ENCODE data around the gene RHEB. TPM values are rescaled to one million over a fixed set of nuclear protein-coding genes. Genes with fewer than 3 reads are reported as not detected.

The RHEB gene
- polyA plus RNA-seq, 1 donor from 2014 or later, result 289 TPM

DNA sequence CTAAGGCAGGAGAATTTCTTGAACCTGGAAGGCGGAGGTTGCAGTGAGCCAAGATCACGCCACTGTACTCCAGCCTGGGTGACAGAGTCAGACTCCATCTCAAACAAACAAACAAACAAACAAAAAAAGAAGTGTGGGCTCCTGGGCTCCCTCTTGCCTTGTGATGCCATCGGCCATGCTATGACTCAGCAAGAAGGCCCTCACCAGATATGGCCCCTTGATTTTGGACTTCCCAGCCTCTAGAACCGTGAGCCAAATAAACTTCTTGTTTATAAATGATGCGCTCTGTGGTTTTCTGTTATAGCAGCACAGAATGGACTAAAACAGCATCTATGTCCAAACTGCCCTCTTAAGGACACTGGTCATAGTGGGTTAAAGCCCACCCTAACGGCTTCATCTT, 29.9 kb upstream of the RHEB start:
- Histone ChIP-seq H3K36me3 (ENCODE audit: insufficient read depth, low read length) (no peaks in the 10 kb centered on the region), H4K20me1 (ENCODE audit: insufficient read depth) (no peaks in the 10 kb centered on the region), H3K9me2 (ENCODE audit: insufficient read depth, low read length) (no peaks in the 10 kb centered on the region), H3K27ac (ENCODE audit: low read length) (no peak overlapping the region), H2AFZ (ENCODE audit: low read depth, low read length) (no peak overlapping the region), H3K4me3 (ENCODE audit: low read length) (no peak overlapping the region), H3K9me3 (ENCODE audit: low read length) (no peaks in the 10 kb centered on the region), H3F3A (ENCODE audit: insufficient read depth, low read length, poor library complexity, severe bottlenecking) (no peaks in the 10 kb centered on the region), H3K4me2 (ENCODE audit: low read length) (no peak overlapping the region), H3K79me2 (replicated peaks; ENCODE audit: insufficient read depth, low read length) (no peaks in the 10 kb centered on the region), H3K27me3 (ENCODE audit: insufficient read depth, low read depth, low read length) (no peaks in the 10 kb centered on the region), H3K9ac (ENCODE audit: low read length) (no peak overlapping the region)
- TF ChIP-seq TAF1 (IDR thresholded peaks at IDR 0.05; ENCODE audit: low read depth) (no peak), MXI1 (conservative IDR thresholded peaks at IDR 0.05; ENCODE audit: poor library complexity, severe bottlenecking) (no peak), RAD21 (conservative IDR thresholded peaks at IDR 0.05) (no peak), EP300 (conservative IDR thresholded peaks at IDR 0.05; ENCODE audit: poor library complexity, severe bottlenecking) (no peak), SMC3 (conservative IDR thresholded peaks at IDR 0.05; ENCODE audit: poor library complexity) (no peak), EZH2 (IDR thresholded peaks at IDR 0.05; ENCODE audit: borderline replicate concordance, insufficient read depth, low read length, poor library complexity, severe bottlenecking) (no peak), POLR2AphosphoS5 (IDR thresholded peaks at IDR 0.05) (no peak)
- TF ChIP-seq, protein P1, sequence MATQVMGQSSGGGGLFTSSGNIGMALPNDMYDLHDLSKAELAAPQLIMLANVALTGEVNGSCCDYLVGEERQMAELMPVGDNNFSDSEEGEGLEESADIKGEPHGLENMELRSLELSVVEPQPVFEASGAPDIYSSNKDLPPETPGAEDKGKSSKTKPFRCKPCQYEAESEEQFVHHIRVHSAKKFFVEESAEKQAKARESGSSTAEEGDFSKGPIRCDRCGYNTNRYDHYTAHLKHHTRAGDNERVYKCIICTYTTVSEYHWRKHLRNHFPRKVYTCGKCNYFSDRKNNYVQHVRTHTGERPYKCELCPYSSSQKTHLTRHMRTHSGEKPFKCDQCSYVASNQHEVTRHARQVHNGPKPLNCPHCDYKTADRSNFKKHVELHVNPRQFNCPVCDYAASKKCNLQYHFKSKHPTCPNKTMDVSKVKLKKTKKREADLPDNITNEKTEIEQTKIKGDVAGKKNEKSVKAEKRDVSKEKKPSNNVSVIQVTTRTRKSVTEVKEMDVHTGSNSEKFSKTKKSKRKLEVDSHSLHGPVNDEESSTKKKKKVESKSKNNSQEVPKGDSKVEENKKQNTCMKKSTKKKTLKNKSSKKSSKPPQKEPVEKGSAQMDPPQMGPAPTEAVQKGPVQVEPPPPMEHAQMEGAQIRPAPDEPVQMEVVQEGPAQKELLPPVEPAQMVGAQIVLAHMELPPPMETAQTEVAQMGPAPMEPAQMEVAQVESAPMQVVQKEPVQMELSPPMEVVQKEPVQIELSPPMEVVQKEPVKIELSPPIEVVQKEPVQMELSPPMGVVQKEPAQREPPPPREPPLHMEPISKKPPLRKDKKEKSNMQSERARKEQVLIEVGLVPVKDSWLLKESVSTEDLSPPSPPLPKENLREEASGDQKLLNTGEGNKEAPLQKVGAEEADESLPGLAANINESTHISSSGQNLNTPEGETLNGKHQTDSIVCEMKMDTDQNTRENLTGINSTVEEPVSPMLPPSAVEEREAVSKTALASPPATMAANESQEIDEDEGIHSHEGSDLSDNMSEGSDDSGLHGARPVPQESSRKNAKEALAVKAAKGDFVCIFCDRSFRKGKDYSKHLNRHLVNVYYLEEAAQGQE (IDR thresholded peaks at IDR 0.05; ENCODE audit: borderline replicate concordance), result no peak
- TF ChIP-seq, protein P2, sequence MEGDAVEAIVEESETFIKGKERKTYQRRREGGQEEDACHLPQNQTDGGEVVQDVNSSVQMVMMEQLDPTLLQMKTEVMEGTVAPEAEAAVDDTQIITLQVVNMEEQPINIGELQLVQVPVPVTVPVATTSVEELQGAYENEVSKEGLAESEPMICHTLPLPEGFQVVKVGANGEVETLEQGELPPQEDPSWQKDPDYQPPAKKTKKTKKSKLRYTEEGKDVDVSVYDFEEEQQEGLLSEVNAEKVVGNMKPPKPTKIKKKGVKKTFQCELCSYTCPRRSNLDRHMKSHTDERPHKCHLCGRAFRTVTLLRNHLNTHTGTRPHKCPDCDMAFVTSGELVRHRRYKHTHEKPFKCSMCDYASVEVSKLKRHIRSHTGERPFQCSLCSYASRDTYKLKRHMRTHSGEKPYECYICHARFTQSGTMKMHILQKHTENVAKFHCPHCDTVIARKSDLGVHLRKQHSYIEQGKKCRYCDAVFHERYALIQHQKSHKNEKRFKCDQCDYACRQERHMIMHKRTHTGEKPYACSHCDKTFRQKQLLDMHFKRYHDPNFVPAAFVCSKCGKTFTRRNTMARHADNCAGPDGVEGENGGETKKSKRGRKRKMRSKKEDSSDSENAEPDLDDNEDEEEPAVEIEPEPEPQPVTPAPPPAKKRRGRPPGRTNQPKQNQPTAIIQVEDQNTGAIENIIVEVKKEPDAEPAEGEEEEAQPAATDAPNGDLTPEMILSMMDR (IDR thresholded peaks at IDR 0.05; ENCODE audit: poor library complexity, severe bottlenecking), result no peak

DNA sequence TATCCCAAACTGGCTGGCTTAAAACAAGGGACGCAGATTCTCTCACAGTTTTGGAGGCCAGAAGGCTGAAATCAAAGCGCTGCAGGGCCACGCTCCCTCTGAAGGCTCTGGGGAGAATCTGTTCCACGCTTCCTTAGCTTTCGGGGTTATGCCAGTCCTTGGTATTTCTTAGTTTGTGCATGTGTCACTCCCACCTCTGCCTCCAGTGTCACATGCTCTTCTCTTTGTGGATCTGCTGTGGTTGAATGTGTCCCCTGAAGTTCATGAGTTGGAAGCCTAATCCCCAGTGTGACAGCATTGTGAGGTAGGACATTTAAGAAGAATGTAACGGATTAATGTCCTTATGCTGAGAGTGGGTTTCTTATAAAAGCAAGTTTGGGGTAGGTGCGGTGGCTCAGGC, 29.4 kb upstream of the RHEB start:
- Histone ChIP-seq H3K79me2 (replicated peaks; ENCODE audit: insufficient read depth, low read length) (no peaks in the 10 kb centered on the region), H3K4me2 (ENCODE audit: low read length) (no peak overlapping the region), H3K4me3 (ENCODE audit: low read length) (no peak overlapping the region), H4K20me1 (ENCODE audit: insufficient read depth) (no peaks in the 10 kb centered on the region), H3K9me2 (ENCODE audit: insufficient read depth, low read length) (no peaks in the 10 kb centered on the region), H3K27ac (ENCODE audit: low read length) (no peak overlapping the region), H3F3A (ENCODE audit: insufficient read depth, low read length, poor library complexity, severe bottlenecking) (no peaks in the 10 kb centered on the region), H3K36me3 (ENCODE audit: insufficient read depth, low read length) (no peaks in the 10 kb centered on the region), H2AFZ (ENCODE audit: low read depth, low read length) (no peak overlapping the region), H3K27me3 (ENCODE audit: insufficient read depth, low read depth, low read length) (no peaks in the 10 kb centered on the region), H3K9me3 (ENCODE audit: low read length) (no peaks in the 10 kb centered on the region), H3K9ac (ENCODE audit: low read length) (no peak overlapping the region)
- TF ChIP-seq, protein P2 (IDR thresholded peaks at IDR 0.05; ENCODE audit: poor library complexity, severe bottlenecking), result no peak
- TF ChIP-seq POLR2AphosphoS5 (IDR thresholded peaks at IDR 0.05), result no peak
- no peak for TF ChIP-seq MXI1 (conservative IDR thresholded peaks at IDR 0.05; ENCODE audit: poor library complexity, severe bottlenecking)
- TF ChIP-seq EP300 (conservative IDR thresholded peaks at IDR 0.05; ENCODE audit: poor library complexity, severe bottlenecking), result no peak
- TF ChIP-seq EZH2 (IDR thresholded peaks at IDR 0.05; ENCODE audit: borderline replicate concordance, insufficient read depth, low read length, poor library complexity, severe bottlenecking), result no peak
- TF ChIP-seq, protein P1 (IDR thresholded peaks at IDR 0.05; ENCODE audit: borderline replicate concordance), result no peak
- no peak for TF ChIP-seq TAF1 (IDR thresholded peaks at IDR 0.05; ENCODE audit: low read depth)
- TF ChIP-seq SMC3 (conservative IDR thresholded peaks at IDR 0.05; ENCODE audit: poor library complexity), result no peak
- no peak for TF ChIP-seq RAD21 (conservative IDR thresholded peaks at IDR 0.05)

All from neural cell (in vitro differentiated cells).